GM12872 (cell line): ENCODE data around the gene GUCY1A2.

Source experiments
- TF ChIP-seq, protein P1 (sequence below): IDR thresholded peaks from 3 replicates; pipeline ENCODE4 v1.5.1; 2011; ENCODE audit warnings: low read depth, mild to moderate bottlenecking, low read length, moderate library complexity; ENCODE audit not compliant: insufficient read depth

GUCY1A2 gene

DNA sequence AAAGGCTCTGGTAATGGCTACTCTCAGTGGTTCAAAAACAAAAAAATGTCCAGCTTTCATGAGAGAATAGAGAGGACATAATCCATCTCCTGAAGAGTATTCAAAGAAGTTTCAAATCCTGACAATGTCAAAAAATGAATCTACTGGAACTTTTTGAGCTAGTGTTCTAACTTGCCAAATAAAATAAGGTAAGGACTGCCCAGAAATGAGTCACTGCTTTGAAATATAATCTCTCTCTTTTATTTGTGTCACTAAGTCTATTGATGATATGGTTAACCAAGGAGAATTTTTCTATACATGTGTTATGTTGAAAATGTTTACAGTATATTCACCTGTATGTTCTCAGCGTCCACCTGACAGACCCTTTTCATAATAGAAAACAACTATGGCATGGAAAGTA lies 3.4 kb downstream of the GUCY1A2 start:
- TF ChIP-seq, protein P1, sequence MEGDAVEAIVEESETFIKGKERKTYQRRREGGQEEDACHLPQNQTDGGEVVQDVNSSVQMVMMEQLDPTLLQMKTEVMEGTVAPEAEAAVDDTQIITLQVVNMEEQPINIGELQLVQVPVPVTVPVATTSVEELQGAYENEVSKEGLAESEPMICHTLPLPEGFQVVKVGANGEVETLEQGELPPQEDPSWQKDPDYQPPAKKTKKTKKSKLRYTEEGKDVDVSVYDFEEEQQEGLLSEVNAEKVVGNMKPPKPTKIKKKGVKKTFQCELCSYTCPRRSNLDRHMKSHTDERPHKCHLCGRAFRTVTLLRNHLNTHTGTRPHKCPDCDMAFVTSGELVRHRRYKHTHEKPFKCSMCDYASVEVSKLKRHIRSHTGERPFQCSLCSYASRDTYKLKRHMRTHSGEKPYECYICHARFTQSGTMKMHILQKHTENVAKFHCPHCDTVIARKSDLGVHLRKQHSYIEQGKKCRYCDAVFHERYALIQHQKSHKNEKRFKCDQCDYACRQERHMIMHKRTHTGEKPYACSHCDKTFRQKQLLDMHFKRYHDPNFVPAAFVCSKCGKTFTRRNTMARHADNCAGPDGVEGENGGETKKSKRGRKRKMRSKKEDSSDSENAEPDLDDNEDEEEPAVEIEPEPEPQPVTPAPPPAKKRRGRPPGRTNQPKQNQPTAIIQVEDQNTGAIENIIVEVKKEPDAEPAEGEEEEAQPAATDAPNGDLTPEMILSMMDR = no peak

DNA sequence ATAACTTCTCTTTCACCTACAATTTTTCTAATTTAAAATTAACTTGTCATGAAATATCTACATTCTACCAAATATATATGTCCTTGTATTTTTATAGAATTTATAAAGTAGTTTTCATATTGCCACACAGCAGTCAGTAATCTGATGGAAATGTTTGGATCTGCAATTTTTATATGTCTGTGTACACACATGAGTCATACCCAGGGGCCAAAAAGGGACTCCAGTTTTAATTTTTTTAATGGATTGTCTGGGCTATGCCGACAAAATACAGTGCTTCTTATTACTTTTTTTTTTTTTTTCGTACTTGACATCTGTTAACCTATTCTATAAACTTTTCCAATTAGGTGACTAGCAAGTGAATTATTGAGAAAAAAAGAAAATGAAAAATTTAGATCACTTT lies 6.3 kb downstream of the GUCY1A2 start:
- TF ChIP-seq, protein P1 = no peak

DNA sequence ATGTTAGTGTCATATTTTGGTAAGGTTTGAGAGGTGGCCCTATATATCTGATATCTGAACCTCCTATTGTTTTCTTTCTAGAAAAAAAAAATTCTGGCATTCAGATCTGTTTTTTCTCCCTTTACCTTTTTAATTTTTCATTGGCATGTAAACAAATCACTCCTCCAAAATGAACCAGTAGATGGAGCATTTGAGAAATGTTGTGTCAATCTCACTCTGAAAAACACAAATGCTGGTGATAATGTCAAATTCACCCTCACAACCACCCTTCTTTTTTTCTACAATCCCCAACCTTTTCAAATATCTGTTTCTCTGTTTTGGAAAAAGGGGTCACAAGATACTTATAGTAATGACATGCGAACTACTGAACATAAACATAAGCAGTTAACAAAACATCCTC lies 9.1 kb downstream of the GUCY1A2 start:
- TF ChIP-seq, protein P1 = no peak

DNA sequence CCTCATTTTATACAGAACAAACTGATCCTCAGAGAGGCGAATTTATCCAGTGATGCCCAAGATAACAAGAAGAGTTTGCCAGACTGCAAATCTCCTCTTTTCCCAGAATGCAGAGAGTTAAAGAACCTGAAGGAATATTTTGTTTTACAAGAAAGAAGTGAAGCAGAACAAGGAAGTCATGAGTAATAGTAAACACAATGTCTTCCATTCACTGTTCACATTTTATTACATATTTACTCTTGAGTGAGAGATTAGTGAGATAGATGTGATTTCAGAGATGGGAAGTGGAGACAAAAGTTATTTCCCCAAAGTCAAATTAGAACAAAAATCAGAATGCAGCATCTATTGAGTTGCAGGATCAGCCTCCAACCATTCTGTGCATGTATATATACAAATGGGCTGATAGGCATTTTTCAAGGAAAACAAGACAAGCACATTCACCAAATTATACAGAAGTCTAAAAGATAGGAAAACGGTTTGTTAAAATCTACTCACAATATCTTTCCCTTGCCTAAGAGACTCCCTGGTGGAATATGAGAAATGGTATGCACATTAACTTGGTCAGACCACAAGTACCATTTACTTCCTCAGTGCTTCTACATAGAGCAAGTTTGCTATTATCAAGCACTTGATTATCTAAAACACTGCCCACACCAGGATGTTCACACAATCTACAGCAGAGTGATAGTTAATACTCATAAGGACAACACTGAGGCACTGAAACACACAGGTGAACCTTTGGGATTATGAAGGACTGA lies 12.0 kb downstream of the GUCY1A2 start:
- TF ChIP-seq, protein P1 = no peak

DNA sequence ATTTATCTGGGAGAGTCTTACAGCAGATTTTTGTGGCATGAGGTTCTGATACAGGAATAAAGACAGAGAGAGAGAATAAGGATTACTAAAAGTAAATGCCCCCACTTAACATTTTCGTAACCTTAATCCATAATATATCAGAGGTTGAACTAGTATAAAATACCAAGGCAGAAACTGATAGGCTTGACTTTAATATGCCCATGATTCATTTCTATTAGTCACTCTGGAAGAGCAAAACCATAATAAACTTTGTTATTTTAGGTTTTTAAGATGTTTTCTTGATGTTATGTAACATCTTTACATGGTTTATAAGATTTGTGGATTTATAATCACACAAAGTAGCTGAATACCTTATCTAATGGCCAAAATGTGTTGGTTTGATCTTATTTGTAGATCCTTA lies 19.1 kb downstream of the GUCY1A2 start:
- TF ChIP-seq, protein P1 = no peak

DNA sequence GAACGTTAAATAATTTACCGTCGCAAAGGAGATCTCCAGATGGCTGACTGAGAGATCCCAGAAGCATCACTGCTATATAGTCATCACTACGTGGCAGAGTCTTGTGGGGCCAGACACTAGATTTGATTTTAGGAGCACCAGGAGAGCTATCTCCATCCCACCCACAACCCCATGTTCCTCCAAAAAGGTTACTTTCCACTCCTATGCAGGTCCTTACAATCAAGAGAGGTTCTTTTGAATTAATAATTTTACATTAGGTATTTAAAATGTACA lies 19.4 kb downstream of the GUCY1A2 start:
- TF ChIP-seq, protein P1 = no peak

DNA sequence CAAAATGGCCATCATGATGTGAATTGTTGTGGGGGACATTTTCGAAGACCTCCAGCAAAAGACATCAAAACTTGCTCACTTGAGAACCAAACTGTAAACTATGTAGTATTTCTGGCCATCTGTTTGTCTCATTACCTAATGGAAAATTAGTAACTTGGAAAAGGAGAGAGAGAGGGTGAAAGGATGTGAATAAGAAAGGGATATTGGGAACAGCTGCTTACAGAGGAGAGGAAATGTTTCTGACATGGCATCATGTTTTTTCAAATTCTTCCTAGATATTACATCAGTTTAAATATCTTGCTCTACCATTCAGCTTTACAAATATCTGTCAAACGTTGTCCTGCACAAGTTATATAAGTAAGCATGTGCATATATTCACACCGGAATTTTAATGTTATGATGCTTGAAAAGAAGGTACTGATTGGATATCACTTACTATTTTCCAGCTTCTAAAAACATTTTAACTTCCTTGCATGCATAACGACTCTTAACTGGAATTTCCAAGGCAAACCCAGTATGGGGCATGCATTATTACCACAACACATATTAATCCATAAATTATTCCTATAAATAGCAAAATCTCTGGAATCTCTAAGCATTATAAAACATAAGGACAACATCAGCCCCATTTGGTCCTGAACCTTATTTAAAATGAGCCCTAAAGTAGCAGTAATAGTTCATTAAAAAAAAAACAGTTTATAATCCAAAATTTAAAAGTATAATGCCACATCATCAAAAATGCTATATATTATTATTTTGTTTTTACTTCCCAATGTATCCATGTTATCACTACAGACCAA lies 20.0 kb downstream of the GUCY1A2 start:
- TF ChIP-seq, protein P1 = no peak
